Measurements from ENCODE around the gene EHMT1. TPM values are rescaled to one million over a fixed set of nuclear protein-coding genes. Genes with fewer than 3 reads are reported as not detected.
A peak's percentile ranks its signal among the peaks of the same experiment; 100 is the strongest.

EHMT1 gene
- total RNA-seq, 5 donors from 2014 or later (not counting 1 experiment from before 2014, with no cell fraction given) = 113 to 124 (median 121) TPM

GRCh38 chr9:137670391-137671195, 51.8 kb downstream of the EHMT1 start:
- no peaks in the 10 kb centered on the region for H3K27me3 ChIP-seq (replicated peaks in 1 of 2; ENCODE audit: control insufficient read depth in 2 of 2, extremely low read depth in 1 of 2, insufficient read depth in 2 of 2, low read length in 1 of 2)
- H3K27ac Mint-ChIP-seq = peak overlapping the region in 1 of 2 donors; percentile 24
- no peak overlapping the region for H3K4me3 Mint-ChIP-seq
- no peak for ATAC-seq (replicated peaks in 1 of 4)
- no peak overlapping the region for H3K4me3 ChIP-seq (ENCODE audit: control insufficient read depth in 1 of 2, extremely low read depth in 1 of 2, low read length in 1 of 2)
- peaks cover 0 to 39% of the 10 kb centered on the region in 2 experiments for H3K4me1 ChIP-seq (ENCODE audit: control insufficient read depth in 1 of 2, extremely low read depth in 1 of 2, insufficient read depth in 2 of 2, low read length in 2 of 2)
- ChIA-PET CTCF (interaction anchor here in 1 of 2 donors (0.6 kb wide), 1 partner anchor 97 kb away, joined by 7 read pairs; no protein-coding TSS in a partner anchor), POLR2A (no interaction called here)
- no peaks in the 10 kb centered on the region for H3K27me3 Mint-ChIP-seq
- no peak overlapping the region for H3K27ac ChIP-seq (ENCODE audit: low read length)
- H3K4me1 Mint-ChIP-seq = peaks cover 71 to 75% (median 75%) of the 10 kb centered on the region in 3 donors
- WGBS (ENCODE audit: insufficient coverage) = 85% methylated on average over 19 of the region's 25 CpGs
- H3K36me3 Mint-ChIP-seq = peaks cover 18% of the 10 kb centered on the region
- no peaks in the 10 kb centered on the region for H3K9me3 ChIP-seq
- peaks cover 6 to 29% of the 10 kb centered on the region in 2 donors for H3K36me3 ChIP-seq (ENCODE audit: control insufficient read depth in 2 of 2, extremely low read depth in 1 of 2, insufficient read depth in 1 of 2, low read length in 1 of 2)
- no peaks in the 10 kb centered on the region for H3K9me3 Mint-ChIP-seq
- DNase-seq = no peak

- POLR2A ChIA-PET = no interaction called here
These were observed 52.4 kb downstream of the EHMT1 start for GRCh38 chr9:137671196-137671538.

DNA sequence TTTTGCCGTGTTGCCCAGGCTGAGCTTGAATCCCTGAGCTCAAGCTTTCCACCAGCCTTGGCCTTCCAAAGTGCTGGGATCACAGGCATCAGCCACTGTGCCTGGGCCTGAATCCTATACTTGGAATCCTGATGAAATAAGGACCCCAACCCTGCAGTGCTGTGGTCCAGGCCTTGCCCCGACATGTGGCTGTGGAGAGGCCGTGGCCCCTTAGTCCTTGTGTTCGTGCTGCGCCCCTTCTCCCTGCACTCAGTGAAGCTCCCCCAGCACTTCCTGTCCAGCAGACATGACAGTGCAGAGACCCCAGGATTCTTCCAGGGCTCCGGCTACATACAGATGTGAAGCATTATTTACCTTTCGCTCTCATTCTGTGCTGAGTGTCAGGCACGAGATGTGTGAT, 52.9 kb downstream of the EHMT1 start:
- ATAC-seq (replicated peaks in 1 of 4) (no peak), DNase-seq (no peak)
- H3K4me3 ChIP-seq (ENCODE audit: control insufficient read depth in 1 of 2, extremely low read depth in 1 of 2, low read length in 1 of 2) = no peak overlapping the region
- H3K36me3 Mint-ChIP-seq = peaks cover 18% of the 10 kb centered on the region
- no peaks in the 10 kb centered on the region for H3K9me3 Mint-ChIP-seq
- H3K9me3 ChIP-seq = no peaks in the 10 kb centered on the region
- peaks cover 65 to 69% (median 66%) of the 10 kb centered on the region in 3 donors for H3K4me1 Mint-ChIP-seq
- peaks cover 0 to 34% of the 10 kb centered on the region in 2 experiments for H3K4me1 ChIP-seq (ENCODE audit: control insufficient read depth in 1 of 2, extremely low read depth in 1 of 2, insufficient read depth in 2 of 2, low read length in 2 of 2)
- peaks cover 6 to 20% of the 10 kb centered on the region in 2 donors for H3K36me3 ChIP-seq (ENCODE audit: control insufficient read depth in 2 of 2, extremely low read depth in 1 of 2, insufficient read depth in 1 of 2, low read length in 1 of 2)
- H3K27me3 ChIP-seq (replicated peaks in 1 of 2; ENCODE audit: control insufficient read depth in 2 of 2, extremely low read depth in 1 of 2, insufficient read depth in 2 of 2, low read length in 1 of 2) = no peaks in the 10 kb centered on the region
- no peak overlapping the region for H3K4me3 Mint-ChIP-seq
- H3K27ac ChIP-seq (ENCODE audit: low read length) = no peak overlapping the region
- H3K27me3 Mint-ChIP-seq = no peaks in the 10 kb centered on the region
- 100% methylated on average over 4 of the region's 8 CpGs for WGBS (ENCODE audit: insufficient coverage)
- CTCF ChIA-PET = interaction anchor here (0.6 to 0.7 kb wide), 4 partner anchors 43 to 1198 kb away, joined by 3 to 9 read pairs (median 6); no protein-coding TSS in a partner anchor
- POLR2A ChIA-PET = no interaction called here
- peak overlapping the region in 1 of 2 donors; percentile 39 for H3K27ac Mint-ChIP-seq

More at GRCh38 chr9:137671196-137671538, 52.4 kb downstream of the EHMT1 start:
- no peaks in the 10 kb centered on the region for H3K27me3 ChIP-seq (replicated peaks in 1 of 2; ENCODE audit: control insufficient read depth in 2 of 2, extremely low read depth in 1 of 2, insufficient read depth in 2 of 2, low read length in 1 of 2)
- H3K36me3 ChIP-seq (ENCODE audit: control insufficient read depth in 2 of 2, extremely low read depth in 1 of 2, insufficient read depth in 1 of 2, low read length in 1 of 2) = peaks cover 6 to 24% of the 10 kb centered on the region in 2 donors
- Mint-ChIP-seq H3K9me3 (no peaks in the 10 kb centered on the region), H3K4me1 (peaks cover 69 to 74% (median 70%) of the 10 kb centered on the region in 3 donors), H3K4me3 (no peak overlapping the region), H3K27me3 (no peaks in the 10 kb centered on the region), H3K36me3 (peaks cover 18% of the 10 kb centered on the region), H3K27ac (no peak overlapping the region)
- CTCF ChIA-PET = interaction anchor here (0.6 to 0.7 kb wide), 4 partner anchors 43 to 1198 kb away, joined by 3 to 9 read pairs (median 8); no protein-coding TSS in a partner anchor
- ATAC-seq (replicated peaks in 1 of 4) (no peak), DNase-seq (no peak)
- no peak overlapping the region for H3K27ac ChIP-seq (ENCODE audit: low read length)
- H3K4me3 ChIP-seq (ENCODE audit: control insufficient read depth in 1 of 2, extremely low read depth in 1 of 2, low read length in 1 of 2) = no peak overlapping the region
- H3K4me1 ChIP-seq (ENCODE audit: control insufficient read depth in 1 of 2, extremely low read depth in 1 of 2, insufficient read depth in 2 of 2, low read length in 2 of 2) = peaks cover 0 to 35% of the 10 kb centered on the region in 2 experiments
- WGBS (ENCODE audit: insufficient coverage) = 91% methylated on average over 2 of the region's 3 CpGs
- no peaks in the 10 kb centered on the region for H3K9me3 ChIP-seq

GRCh38 chr9:137672907-137673791, 54.3 kb downstream of the EHMT1 start:
- whole genome bisulfite sequencing (ENCODE audit: insufficient coverage) = 81% methylated on average over 8 of the region's 13 CpGs
- Histone ChIP-seq H3K36me3 (ENCODE audit: control insufficient read depth in 2 of 2, extremely low read depth in 1 of 2, insufficient read depth in 1 of 2, low read length in 1 of 2) (peaks cover 6 to 21% of the 10 kb centered on the region in 2 donors), H3K4me1 (ENCODE audit: control insufficient read depth in 1 of 2, extremely low read depth in 1 of 2, insufficient read depth in 2 of 2, low read length in 2 of 2) (peaks cover 0 to 27% of the 10 kb centered on the region in 2 experiments), H3K4me3 (ENCODE audit: control insufficient read depth in 1 of 2, extremely low read depth in 1 of 2, low read length in 1 of 2) (no peak overlapping the region), H3K9me3 (no peaks in the 10 kb centered on the region), H3K27ac (ENCODE audit: low read length) (no peak overlapping the region), H3K27me3 (replicated peaks in 1 of 2; ENCODE audit: control insufficient read depth in 2 of 2, extremely low read depth in 1 of 2, insufficient read depth in 2 of 2, low read length in 1 of 2) (no peaks in the 10 kb centered on the region)
- Mint-ChIP-seq H3K4me1 (peaks cover 54 to 55% (median 55%) of the 10 kb centered on the region in 3 donors), H3K27me3 (no peaks in the 10 kb centered on the region), H3K4me3 (peak overlapping the region in 1 of 3 donors; percentile 8), H3K27ac (peak overlapping the region; percentile 61 to 71), H3K9me3 (no peaks in the 10 kb centered on the region), H3K36me3 (peaks cover 19% of the 10 kb centered on the region)
- DNase-seq (peak in 30 of 35 experiments; percentile 7 to 73 (median 25)), ATAC-seq (replicated peaks in 1 of 4) (peak; percentile 73 to 84 (median 82))
- CTCF ChIA-PET = interaction anchor here (0.7 to 0.9 kb wide), 3 partner anchors 24 to 1430 kb away, joined by 3 to 5 read pairs (median 3); no protein-coding TSS in a partner anchor
- POLR2A ChIA-PET = interaction anchor here in 1 of 2 donors (0.5 kb wide), 1 partner anchor 81 kb away, joined by 7 read pairs; no protein-coding TSS in a partner anchor

DNA sequence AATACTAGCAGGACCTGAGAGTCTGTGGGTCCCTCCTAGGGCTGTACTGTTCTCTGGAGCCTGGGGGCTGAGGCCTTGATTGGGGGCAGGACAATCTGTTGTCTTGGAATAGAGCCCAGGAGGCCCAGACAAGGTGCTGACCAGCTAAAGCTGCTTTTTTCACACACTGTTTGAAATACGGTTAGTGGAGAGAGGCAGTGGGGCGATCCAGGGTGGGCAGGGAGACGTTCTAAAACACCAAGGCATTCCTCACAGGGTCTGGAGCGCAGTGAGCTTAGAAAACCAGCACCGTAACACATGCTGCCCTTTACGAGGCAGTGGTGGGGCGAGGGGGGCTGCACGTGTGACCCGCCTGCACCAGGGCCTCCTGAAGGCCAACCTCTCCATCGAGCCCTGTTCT, 55.1 kb downstream of the EHMT1 start:
- Mint-ChIP-seq H3K9me3 (no peaks in the 10 kb centered on the region), H3K36me3 (peaks cover 17% of the 10 kb centered on the region), H3K27me3 (no peaks in the 10 kb centered on the region), H3K27ac (no peak overlapping the region), H3K4me3 (no peak overlapping the region), H3K4me1 (peaks cover 47 to 54% (median 54%) of the 10 kb centered on the region in 3 donors)
- H3K27ac ChIP-seq (ENCODE audit: low read length) = no peak overlapping the region
- no peak overlapping the region for H3K4me3 ChIP-seq (ENCODE audit: control insufficient read depth in 1 of 2, extremely low read depth in 1 of 2, low read length in 1 of 2)
- ATAC-seq (replicated peaks in 1 of 4) = no peak
- ChIA-PET CTCF (no interaction called here), POLR2A (no interaction called here)
- peaks cover 6 to 16% of the 10 kb centered on the region in 2 donors for H3K36me3 ChIP-seq (ENCODE audit: control insufficient read depth in 2 of 2, extremely low read depth in 1 of 2, insufficient read depth in 1 of 2, low read length in 1 of 2)
- no peak for DNase-seq
- H3K4me1 ChIP-seq (ENCODE audit: control insufficient read depth in 1 of 2, extremely low read depth in 1 of 2, insufficient read depth in 2 of 2, low read length in 2 of 2) = peaks cover 0 to 27% of the 10 kb centered on the region in 2 experiments
- no peaks in the 10 kb centered on the region for H3K9me3 ChIP-seq
- 98% methylated on average over 10 of the region's 10 CpGs for WGBS (ENCODE audit: insufficient coverage)
- H3K27me3 ChIP-seq (replicated peaks in 1 of 2; ENCODE audit: control insufficient read depth in 2 of 2, extremely low read depth in 1 of 2, insufficient read depth in 2 of 2, low read length in 1 of 2) = no peaks in the 10 kb centered on the region

Data from T-cell (primary cell).